Mammary microvascular endothelial cell (primary cell): Measurements from ENCODE around the gene EXO1. TPM values are rescaled to one million over a fixed set of nuclear protein-coding genes. Genes with fewer than 3 reads are reported as not detected.

Experiments used
- total RNA-seq: library from RNA; depleted of rRNA; stranded (reverse); fragments of >200 nt; gene quantifications from 2 replicates; pipeline ENCODE4 v1.2.3, GENCODE V29; 2015

EXO1 gene
- 13.9 and 14.2 TPM in 2 replicates for total RNA-seq

DNA sequence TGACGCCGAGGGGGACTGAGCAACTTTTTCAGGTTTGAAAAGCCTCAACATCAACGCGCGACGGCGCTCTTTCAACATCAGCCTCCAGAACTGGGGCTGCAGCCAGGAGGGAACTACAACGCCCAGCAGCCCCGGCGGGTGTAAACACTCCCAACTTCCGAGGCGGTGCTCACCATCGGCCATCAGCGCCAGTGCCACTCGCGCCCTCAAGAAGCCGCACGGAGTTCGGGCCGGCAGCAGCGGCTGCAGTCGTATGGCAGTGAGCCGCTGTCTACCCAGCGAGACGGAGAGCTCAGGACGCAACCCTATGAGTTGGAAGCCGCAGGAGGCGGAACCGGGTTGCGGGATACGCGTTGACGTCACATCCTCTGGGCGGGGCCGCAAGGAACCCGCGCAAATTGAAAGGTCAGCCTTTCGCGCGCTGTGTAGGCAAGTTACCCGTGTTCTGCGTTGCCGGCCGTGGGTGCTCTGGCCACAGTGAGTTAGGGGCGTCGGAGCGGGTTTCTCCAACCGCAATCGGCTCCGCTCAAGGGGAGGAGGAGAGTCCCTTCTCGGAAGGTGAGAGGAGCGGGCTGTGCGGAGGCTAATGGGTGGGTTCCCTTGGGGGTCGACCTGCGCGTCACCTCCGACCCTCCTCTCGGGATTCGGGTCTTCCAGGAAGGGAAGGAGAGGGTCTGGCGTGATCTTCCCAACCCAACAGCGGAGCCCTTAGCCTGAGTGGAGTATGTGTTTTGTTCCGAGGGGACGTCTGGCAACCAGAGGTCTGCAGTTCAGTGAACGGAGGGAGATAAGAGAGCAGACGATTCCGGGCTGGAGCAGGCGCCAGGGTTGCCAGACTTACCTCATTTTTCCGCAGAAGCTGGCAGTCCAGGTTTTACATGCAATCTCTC lies at the start of gene EXO1:
EXO1 (plus strand) TSS at position 409 of the 890 bp plus-strand sequence. CDS start 2,222 bp downstream, outside the sequence.

Other genes with a start within 250 kb of the EXO1 start
- gene CHML, start 207.8 kb upstream of the EXO1 start, total RNA-seq = 10.7 and 12.4 TPM in 2 replicates
- gene OPN3, start 207.8 kb upstream of the EXO1 start, total RNA-seq = 8.7 and 12.8 TPM in 2 replicates
- gene WDR64, start 195.9 kb upstream of the EXO1 start, total RNA-seq = not detected in 2 replicates
- not detected in 2 replicates for gene BECN2, start 109.6 kb downstream of the EXO1 start, total RNA-seq
- not detected in 2 replicates for gene MAP1LC3C, start 150.9 kb downstream of the EXO1 start, total RNA-seq